GM23248 (cell line): ENCODE measurements around the gene RBM15B. TPM values are rescaled to one million over a fixed set of nuclear protein-coding genes. Genes with fewer than 3 reads are reported as not detected.

Experiments used
- DNase-seq: peaks from one replicate; pipeline ENCODE4 v3.0.0-alpha.2; 2015
- H2AFZ ChIP-seq: fragments of 200-600 bp; sonication (generic); 2 replicates; pipeline ENCODE4 v1.6.1; 2016; ENCODE audit warnings: antibody characterized with exemption
- H3F3A ChIP-seq: fragments of 200-600 bp; sonication (generic); 2 replicates; pipeline ENCODE4 v1.6.1; 2016; ENCODE audit warnings: mild to moderate bottlenecking, antibody characterized with exemption, mixed run types; ENCODE audit not compliant: insufficient read depth
- H3K27ac ChIP-seq: fragments of 200-600 bp; sonication (generic); 2 replicates; pipeline ENCODE4 v1.5.1; 2016; ENCODE audit warnings: mild to moderate bottlenecking
- H3K27me3 ChIP-seq: fragments of 200-600 bp; sonication (generic); replicated peaks from 2 replicates; pipeline ENCODE4 v1.6.1; 2016; ENCODE audit warnings: mild to moderate bottlenecking; ENCODE audit not compliant: insufficient read depth
- H3K36me3 ChIP-seq: fragments of 200-600 bp; sonication (generic); 2 replicates; pipeline ENCODE4 v1.6.1; 2016; ENCODE audit warnings: low read depth, mild to moderate bottlenecking
- H3K4me1 ChIP-seq: fragments of 200-600 bp; sonication (generic); 2 replicates; pipeline ENCODE4 v1.6.1; 2016; ENCODE audit warnings: mild to moderate bottlenecking; ENCODE audit not compliant: insufficient read depth
- H3K4me2 ChIP-seq: fragments of 200-600 bp; sonication (generic); one replicate; pipeline ENCODE4 v1.6.1; 2016; ENCODE audit warnings: mild to moderate bottlenecking; ENCODE audit not compliant: unreplicated experiment
- H3K4me3 ChIP-seq: fragments of 200-600 bp; sonication (generic); 2 replicates; pipeline ENCODE4 v1.5.1; 2016; ENCODE audit warnings: mild to moderate bottlenecking
- H3K79me2 ChIP-seq: fragments of 200-600 bp; sonication (generic); 2 replicates; pipeline ENCODE4 v1.6.1; 2016; ENCODE audit warnings: mild to moderate bottlenecking; ENCODE audit not compliant: insufficient read depth
- H3K9ac ChIP-seq: fragments of 200-600 bp; sonication (generic); 2 replicates; pipeline ENCODE4 v1.6.1; 2016; ENCODE audit warnings: mild to moderate bottlenecking
- H3K9me2 ChIP-seq: fragments of 200-600 bp; sonication (generic); 2 replicates; pipeline ENCODE4 v1.6.1; 2016; ENCODE audit warnings: mixed run types, mild to moderate bottlenecking, moderate library complexity; ENCODE audit not compliant: insufficient read depth
- H3K9me3 ChIP-seq: fragments of 200-600 bp; sonication (generic); one replicate; pipeline ENCODE4 v1.6.1; 2017; ENCODE audit warnings: low read depth
- H4K20me1 ChIP-seq: fragments of 200-600 bp; sonication (generic); 2 replicates; pipeline ENCODE4 v1.6.0; 2016; ENCODE audit not compliant: insufficient read depth
- EZH2 ChIP-seq: fragments of 200-600 bp; sonication (generic); IDR thresholded peaks from 2 replicates; pipeline ENCODE4 v1.6.1; 2018; ENCODE audit warnings: antibody characterized with exemption, mild to moderate bottlenecking; ENCODE audit not compliant: insufficient read depth, poor library complexity, severe bottlenecking
- EZH2phosphoT487 ChIP-seq: fragments of 200-600 bp; sonication (generic); IDR thresholded peaks from 2 replicates; pipeline ENCODE4 v1.6.1; 2018; ENCODE audit warnings: antibody characterized with exemption, moderate library complexity, mild to moderate bottlenecking, low read depth; ENCODE audit not compliant: insufficient read depth
- WGBS, 2 experiments: methylation state at CpG; one replicate each; pipeline ENCODE4 v1.1.6; 2015 to 2017; ENCODE audit warnings: low lambda C conversion rate in 2 of 2, low coverage in 1 of 2; ENCODE audit errors: missing lambda C conversion rate in 2 of 2; 5-methylcytosine and 5-hydroxymethylcytosine counted together
- in situ Hi-C: fragments of 300-500 bp; cut with MboI; formaldehyde crosslinking; loops from 2 replicates; pipeline ENCODE4 v1.15.0; 2020
- polyA plus RNA-seq: library from polyadenylated mRNA; unstranded; fragments of >200 nt; fragmentation: Nextera tagmentation; extraction: Ambion mirVana; gene quantifications from 2 replicates; pipeline ENCODE4 v1.2.1, GENCODE V29; 2016
- total RNA-seq: library from RNA; depleted of rRNA; stranded (reverse); fragments of >200 nt; shearing (Covaris generic); gene quantifications from 2 replicates; pipeline ENCODE4 v1.2.3, GENCODE V29; 2014

RBM15B gene
- total and polyA plus RNA-seq, 2 experiments from 2014 or later: 13.3 to 21.2 TPM

DNA sequence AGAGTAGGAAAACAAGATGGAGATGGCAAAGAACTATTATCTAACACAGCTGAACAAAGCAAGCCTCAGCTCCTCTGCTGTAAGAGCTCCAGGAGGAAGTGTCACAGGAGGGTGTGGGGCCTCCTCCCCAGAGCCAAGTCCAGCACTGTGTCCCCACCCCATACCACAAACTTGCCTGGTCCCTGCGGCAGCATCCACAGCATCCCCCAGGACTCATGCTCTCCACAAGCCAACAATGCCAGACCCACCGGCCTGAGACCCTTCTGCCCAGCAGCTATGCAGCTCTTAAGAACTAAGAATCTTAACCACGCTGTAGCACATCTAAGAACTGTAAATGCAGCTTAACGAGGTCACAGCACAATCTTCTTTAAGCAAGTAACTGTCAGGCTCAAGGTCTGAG lies 9.1 kb downstream of the RBM15B start:
- Histone ChIP-seq H3K9me2 (no peaks in the 10 kb centered on the region), H4K20me1 (no peaks in the 10 kb centered on the region)
- TF ChIP-seq EZH2: no peak

DNA sequence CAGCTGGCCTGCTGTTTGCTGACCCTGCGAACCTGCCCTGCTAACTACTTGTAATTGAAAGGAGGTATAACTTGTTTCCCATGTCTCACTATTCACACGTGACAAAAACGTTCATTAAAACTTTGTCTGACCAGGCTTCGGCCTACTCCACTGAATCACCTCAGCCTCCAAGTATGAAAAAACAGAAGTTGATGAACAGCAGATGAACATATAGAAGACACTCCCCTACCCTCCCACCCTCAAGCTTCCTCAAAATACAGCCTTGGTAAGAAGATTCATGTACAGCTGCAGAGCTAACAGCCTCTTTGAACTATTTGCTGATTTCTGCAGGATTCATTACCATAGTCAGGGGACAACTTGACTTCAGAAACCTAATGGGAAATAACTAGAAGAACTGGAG lies 10.7 kb downstream of the RBM15B start:
- Histone ChIP-seq H3K9me2 (no peaks in the 10 kb centered on the region), H3K4me3 (no peak overlapping the region), H3K9ac (no peak overlapping the region), H3K79me2 (0 out of 2 replicates have a peak, but pooled peaks cover 4% of the 10 kb centered on the region), H3K4me2 (no peak overlapping the region), H3K36me3 (peaks cover 6% of the 10 kb centered on the region; the same call in 1 of the 2 replicates), H3K9me3 (no peaks in the 10 kb centered on the region), H3K27me3 (no peaks in the 10 kb centered on the region), H2AFZ (no peak overlapping the region), H3F3A (peaks cover 22% of the 10 kb centered on the region), H3K4me1 (no peaks in the 10 kb centered on the region), H3K27ac (no peak overlapping the region), H4K20me1 (no peaks in the 10 kb centered on the region)
- TF ChIP-seq EZH2 (no peak), EZH2phosphoT487 (no peak)
- 82 to 85% methylated on average over 4 of the region's 4 CpGs for WGBS, 2 experiments
- in situ Hi-C loops: no loop called here
- DNase-seq: no peak

More for the DNA sequence above, 9.1 kb downstream of the RBM15B start:
- peaks cover 24% of the 10 kb centered on the region for H3F3A ChIP-seq
- H3K79me2 ChIP-seq: peaks cover 15% of the 10 kb centered on the region
- no peak overlapping the region for H3K27ac ChIP-seq
- no peaks in the 10 kb centered on the region; the same call in 1 of the 2 replicates for H3K4me1 ChIP-seq
- H3K4me2 ChIP-seq: no peak overlapping the region
- no peak overlapping the region for H2AFZ ChIP-seq
- DNase-seq: no peak
- peaks cover 10% of the 10 kb centered on the region; the same call in 1 of the 2 replicates for H3K36me3 ChIP-seq
- no peak overlapping the region for H3K4me3 ChIP-seq
- WGBS, 2 experiments: 96 to 98% methylated on average over 4 of the region's 4 CpGs
- H3K9ac ChIP-seq: no peak overlapping the region
- H3K27me3 ChIP-seq: no peaks in the 10 kb centered on the region
- no peaks in the 10 kb centered on the region for H3K9me3 ChIP-seq
- in situ Hi-C loops: no loop called here

DNA sequence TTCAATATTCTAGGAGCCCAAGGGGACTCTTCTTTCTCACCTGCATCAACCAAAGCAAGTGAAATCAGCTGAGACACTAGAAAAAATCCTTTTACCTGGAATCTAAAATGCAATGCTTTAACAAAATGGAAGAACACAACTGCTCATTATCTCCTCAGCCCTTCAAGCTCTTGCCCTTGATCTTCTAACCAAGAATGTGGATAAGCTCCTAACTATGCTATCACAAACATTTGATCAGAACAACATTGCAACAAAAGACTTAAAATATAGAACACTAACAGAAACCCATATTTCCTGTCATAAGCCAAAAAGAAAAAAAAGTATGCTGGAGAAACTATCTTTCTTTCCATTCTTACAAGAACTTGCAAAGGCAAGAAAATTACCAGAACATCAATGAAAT lies 12.6 kb downstream of the RBM15B start:
- in situ Hi-C loops: no loop called here

DNA sequence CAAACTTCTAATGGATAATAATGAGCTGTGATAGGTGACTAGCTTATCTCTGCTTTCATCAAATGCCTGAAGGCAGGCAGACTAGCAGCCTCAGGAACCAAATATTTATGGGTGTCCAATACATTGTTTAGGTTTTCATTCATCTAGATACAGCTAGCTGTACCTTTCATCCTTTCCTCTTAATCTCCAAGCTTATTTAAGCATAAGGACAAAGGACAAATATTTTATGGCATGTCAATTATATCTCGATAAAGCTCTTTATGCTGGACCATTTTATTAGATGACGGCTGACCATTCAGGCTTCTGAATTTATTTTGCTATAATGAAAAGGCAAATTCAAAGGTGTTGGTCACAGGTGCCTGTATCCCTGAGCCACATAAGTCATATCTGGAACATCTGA lies 16.9 kb downstream of the RBM15B start:
- H4K20me1 ChIP-seq: no peaks in the 10 kb centered on the region
- no peak overlapping the region for H2AFZ ChIP-seq
- no peak overlapping the region for H3K4me3 ChIP-seq
- H3K4me1 ChIP-seq: no peaks in the 10 kb centered on the region
- peaks cover 19% of the 10 kb centered on the region for H3K36me3 ChIP-seq
- no peaks in the 10 kb centered on the region for H3K27me3 ChIP-seq
- H3K79me2 ChIP-seq: 0 out of 2 replicates have a peak, but pooled peaks cover 4% of the 10 kb centered on the region
- no peaks in the 10 kb centered on the region for H3K9me2 ChIP-seq
- no peak overlapping the region for H3K27ac ChIP-seq
- H3F3A ChIP-seq: no peaks in the 10 kb centered on the region
- H3K9ac ChIP-seq: no peak overlapping the region
- DNase-seq: no peak
- H3K9me3 ChIP-seq: no peaks in the 10 kb centered on the region
- no peak overlapping the region for H3K4me2 ChIP-seq
- TF ChIP-seq EZH2 (no peak), EZH2phosphoT487 (no peak)
- 97 to 99% methylated on average over 2 of the region's 2 CpGs for WGBS, 2 experiments
- in situ Hi-C loops: no loop called here

More for the DNA sequence above, 12.6 kb downstream of the RBM15B start:
- no peak overlapping the region for H3K9ac ChIP-seq
- H4K20me1 ChIP-seq: no peaks in the 10 kb centered on the region
- DNase-seq: no peak
- no peak overlapping the region for H2AFZ ChIP-seq
- no peaks in the 10 kb centered on the region for H3K9me2 ChIP-seq
- 0 out of 2 replicates have a peak, but pooled peaks cover 4% of the 10 kb centered on the region for H3K79me2 ChIP-seq
- H3F3A ChIP-seq: 0 out of 2 replicates have a peak, but pooled peaks cover 8% of the 10 kb centered on the region
- H3K9me3 ChIP-seq: no peaks in the 10 kb centered on the region
- H3K27ac ChIP-seq: no peak overlapping the region
- H3K4me1 ChIP-seq: no peaks in the 10 kb centered on the region
- peaks cover under 1% of the 10 kb centered on the region; the same call in 1 of the 2 replicates for H3K36me3 ChIP-seq
- no peak for TF ChIP-seq EZH2phosphoT487
- no peak overlapping the region for H3K4me2 ChIP-seq
- no peak overlapping the region for H3K4me3 ChIP-seq
- H3K27me3 ChIP-seq: no peaks in the 10 kb centered on the region

DNA sequence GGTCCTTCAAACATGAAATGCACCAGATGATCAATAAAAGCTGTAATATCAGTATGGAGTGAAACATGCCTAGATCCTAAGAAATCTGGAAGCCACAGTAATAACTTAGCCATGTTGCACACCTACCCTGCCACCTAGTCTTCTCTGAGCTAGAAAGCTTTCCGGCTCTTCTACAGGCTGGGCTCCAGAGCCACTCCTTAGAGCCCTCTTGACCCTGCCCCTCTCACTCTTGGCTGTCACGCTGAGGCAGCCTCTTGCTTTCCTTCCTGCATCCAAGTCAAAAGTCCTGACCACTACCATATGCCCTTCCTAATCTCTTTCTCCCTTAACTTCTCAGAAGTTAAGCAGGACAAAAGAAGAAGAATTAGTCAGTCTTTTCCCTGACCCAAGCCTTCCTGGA lies 17.7 kb downstream of the RBM15B start:
- peaks cover 22% of the 10 kb centered on the region for H3K36me3 ChIP-seq
- in situ Hi-C loops: no loop called here
- no peaks in the 10 kb centered on the region for H4K20me1 ChIP-seq
- TF ChIP-seq EZH2phosphoT487: no peak
- no peak for TF ChIP-seq EZH2
- H3K9me3 ChIP-seq: no peaks in the 10 kb centered on the region
- no peak overlapping the region for H2AFZ ChIP-seq
- no peak for DNase-seq
- 94 to 96% methylated on average over 2 of the region's 2 CpGs for WGBS, 2 experiments
- no peaks in the 10 kb centered on the region for H3K4me1 ChIP-seq
- H3F3A ChIP-seq: no peaks in the 10 kb centered on the region
- 0 out of 2 replicates have a peak, but pooled peaks cover 4% of the 10 kb centered on the region for H3K79me2 ChIP-seq
- no peak overlapping the region for H3K4me3 ChIP-seq
- no peak overlapping the region for H3K27ac ChIP-seq
- no peak overlapping the region for H3K9ac ChIP-seq
- no peak overlapping the region for H3K4me2 ChIP-seq
- no peaks in the 10 kb centered on the region for H3K27me3 ChIP-seq
- no peaks in the 10 kb centered on the region for H3K9me2 ChIP-seq
